LNCaP clone FGC (cell line): ENCODE measurements around the gene DUS3L.
A peak's percentile ranks its signal among the peaks of the same experiment; 100 is the strongest.

Experiments
- DNase-seq: peaks from one replicate; pipeline ENCODE4 v3.0.0-alpha.2; 2011; ENCODE audit warnings: low read depth
- H3K4me3 ChIP-seq: 2 replicates; pipeline ENCODE4 v1.5.1; 2011; ENCODE audit warnings: mild to moderate bottlenecking, low read depth, low read length, control low read depth
- TF ChIP-seq, protein P1 (sequence below): IDR thresholded peaks from 2 replicates; pipeline ENCODE4 v1.5.1; 2012; ENCODE audit warnings: mild to moderate bottlenecking; ENCODE audit not compliant: control insufficient read depth, insufficient read depth; ENCODE audit errors: extremely low read depth

DUS3L gene

DNA sequence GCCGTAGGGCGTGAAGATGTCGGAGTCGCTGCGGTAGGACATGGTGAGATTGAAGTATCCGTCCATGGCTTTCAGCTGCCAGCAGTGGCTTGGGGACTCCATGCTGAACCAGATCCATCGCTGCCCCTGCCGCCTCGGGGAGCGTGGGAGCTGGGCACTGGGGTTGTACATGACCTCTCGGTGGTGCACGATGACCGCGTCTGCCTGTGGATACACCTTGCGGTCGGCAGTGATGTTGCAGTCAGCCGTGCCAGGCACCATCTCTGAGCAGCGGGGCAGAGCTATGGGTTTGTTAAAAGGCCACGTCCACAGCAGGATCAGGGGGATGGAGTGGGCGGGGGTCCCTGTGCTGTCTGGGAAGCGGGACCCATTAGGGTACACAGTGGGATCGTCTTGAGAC, 41.1 kb upstream of the DUS3L start:
- TF ChIP-seq, protein P1, sequence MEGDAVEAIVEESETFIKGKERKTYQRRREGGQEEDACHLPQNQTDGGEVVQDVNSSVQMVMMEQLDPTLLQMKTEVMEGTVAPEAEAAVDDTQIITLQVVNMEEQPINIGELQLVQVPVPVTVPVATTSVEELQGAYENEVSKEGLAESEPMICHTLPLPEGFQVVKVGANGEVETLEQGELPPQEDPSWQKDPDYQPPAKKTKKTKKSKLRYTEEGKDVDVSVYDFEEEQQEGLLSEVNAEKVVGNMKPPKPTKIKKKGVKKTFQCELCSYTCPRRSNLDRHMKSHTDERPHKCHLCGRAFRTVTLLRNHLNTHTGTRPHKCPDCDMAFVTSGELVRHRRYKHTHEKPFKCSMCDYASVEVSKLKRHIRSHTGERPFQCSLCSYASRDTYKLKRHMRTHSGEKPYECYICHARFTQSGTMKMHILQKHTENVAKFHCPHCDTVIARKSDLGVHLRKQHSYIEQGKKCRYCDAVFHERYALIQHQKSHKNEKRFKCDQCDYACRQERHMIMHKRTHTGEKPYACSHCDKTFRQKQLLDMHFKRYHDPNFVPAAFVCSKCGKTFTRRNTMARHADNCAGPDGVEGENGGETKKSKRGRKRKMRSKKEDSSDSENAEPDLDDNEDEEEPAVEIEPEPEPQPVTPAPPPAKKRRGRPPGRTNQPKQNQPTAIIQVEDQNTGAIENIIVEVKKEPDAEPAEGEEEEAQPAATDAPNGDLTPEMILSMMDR, result no peak
- H3K4me3 ChIP-seq, result no peak overlapping the region
- no peak for DNase-seq

GRCh38 chr19:5831159-5831558, 40.2 kb upstream of the DUS3L start:
- TF ChIP-seq, protein P1, result no peak
- no peak overlapping the region for H3K4me3 ChIP-seq
- no peak for DNase-seq

GRCh38 chr19:5829567-5830310, 38.8 kb upstream of the DUS3L start:
- TF ChIP-seq, protein P1, result no peak
- no peak for DNase-seq
- no peak overlapping the region for H3K4me3 ChIP-seq

DNA sequence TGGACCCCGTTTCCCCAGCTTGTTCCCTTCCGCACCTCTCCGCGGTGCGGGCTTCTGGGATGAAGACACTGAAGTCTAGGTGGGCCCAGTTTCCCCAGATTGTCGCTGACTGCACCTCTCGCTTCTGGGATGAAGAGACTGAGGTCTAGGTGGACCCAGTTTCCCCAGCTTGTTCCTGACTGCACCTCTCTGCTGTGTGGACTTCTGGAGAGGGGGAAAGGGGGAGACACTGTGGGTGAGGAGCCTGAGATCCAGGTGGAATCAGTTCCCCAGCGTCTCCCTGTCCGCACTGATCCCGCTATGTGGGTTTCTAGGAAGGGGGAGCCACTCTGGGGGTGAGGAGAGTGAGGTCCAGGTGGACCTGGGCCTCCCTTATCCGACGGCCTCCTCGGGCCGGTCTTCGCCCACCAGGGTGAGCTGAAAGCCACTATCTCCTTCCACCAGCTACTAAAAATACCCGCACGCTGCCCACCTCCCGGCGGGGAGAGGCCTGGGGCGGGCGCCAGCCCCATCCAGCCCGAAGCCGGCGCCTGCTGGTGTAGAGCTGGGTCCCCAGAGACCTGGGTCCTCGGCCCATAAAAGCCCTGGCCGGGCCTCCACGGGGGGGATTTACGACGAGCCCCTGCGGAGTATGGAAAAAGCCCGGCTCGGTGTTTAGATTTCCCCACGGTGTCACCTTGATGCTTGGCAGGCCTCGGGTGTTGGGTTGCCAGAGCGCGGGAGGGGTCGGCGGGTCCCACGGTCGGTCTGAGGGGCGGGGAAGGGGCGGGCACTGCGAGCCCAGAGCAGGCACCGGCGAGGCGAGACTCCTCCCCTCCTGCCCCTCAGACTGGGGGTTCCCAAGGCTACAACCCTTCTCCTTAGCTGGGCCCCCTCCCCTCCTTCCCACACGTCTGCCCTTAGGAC, 38.0 kb upstream of the DUS3L start:
- TF ChIP-seq, protein P1, result no peak
- peak overlapping the region; percentile 70 for H3K4me3 ChIP-seq

DNA sequence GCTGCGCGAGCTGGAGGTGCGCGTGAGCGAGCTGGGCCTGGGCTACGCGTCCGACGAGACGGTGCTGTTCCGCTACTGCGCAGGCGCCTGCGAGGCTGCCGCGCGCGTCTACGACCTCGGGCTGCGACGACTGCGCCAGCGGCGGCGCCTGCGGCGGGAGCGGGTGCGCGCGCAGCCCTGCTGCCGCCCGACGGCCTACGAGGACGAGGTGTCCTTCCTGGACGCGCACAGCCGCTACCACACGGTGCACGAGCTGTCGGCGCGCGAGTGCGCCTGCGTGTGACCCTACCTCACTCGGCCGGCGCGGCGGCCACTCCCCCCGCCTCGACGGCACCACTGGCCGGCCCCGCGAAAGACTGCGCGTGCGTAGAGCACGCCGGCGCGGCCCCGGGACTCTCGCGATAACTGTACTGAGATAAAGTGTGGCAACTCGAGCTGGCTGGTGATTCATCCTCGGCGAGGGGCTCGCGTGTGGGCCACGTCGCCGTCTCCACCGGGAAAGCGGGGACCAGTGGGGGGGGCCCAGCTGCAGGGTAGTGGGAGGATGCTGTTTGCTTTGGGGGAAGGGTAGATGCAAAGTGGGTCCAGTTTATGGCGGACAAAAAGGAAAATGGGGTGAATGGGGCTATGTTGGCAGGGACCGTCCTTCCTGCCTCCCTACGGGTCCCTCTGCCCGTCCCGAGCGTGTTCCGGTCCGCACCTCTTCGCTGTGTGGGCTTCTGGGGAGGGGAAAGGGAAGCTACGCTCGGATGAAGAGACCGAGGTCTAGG, 37.1 kb upstream of the DUS3L start:
- peak; percentile 82 for DNase-seq
- TF ChIP-seq, protein P1, result no peak

More for the DNA sequence above, 38.0 kb upstream of the DUS3L start:
- DNase-seq, result no peak

GRCh38 chr19:5827342-5827890, 36.5 kb upstream of the DUS3L start:
- DNase-seq, result no peak
- TF ChIP-seq, protein P1, result no peak
- peak overlapping the region; percentile 52 for H3K4me3 ChIP-seq

More for the DNA sequence above, 37.1 kb upstream of the DUS3L start:
- H3K4me3 ChIP-seq, result peak overlapping the region; percentile 70
